GM23338 (cell line): ENCODE results near the gene CMC2. TPM values are rescaled to one million over a fixed set of nuclear protein-coding genes. Genes with fewer than 3 reads are reported as not detected.

Source experiments
- ATAC-seq: fragments of 200-7000 bp; cut with Tn5 transposase; 3 replicates; pipeline ENCODE4 v1.9.1; 2020
- DNase-seq: peaks from one replicate; pipeline ENCODE4 v3.0.0-alpha.2; 2015; ENCODE audit warnings: low spot score
- H2AFZ ChIP-seq: fragments of 200-600 bp; sonication (generic); 2 replicates; pipeline ENCODE4 v1.8.0; 2016; ENCODE audit warnings: antibody characterized with exemption, mild to moderate bottlenecking, moderate library complexity
- H3F3A ChIP-seq: fragments of 200-600 bp; sonication (generic); replicated peaks from 2 replicates; pipeline ENCODE4 v1.8.0; 2017; ENCODE audit warnings: antibody characterized with exemption, mixed run types, low read depth
- H3K27ac ChIP-seq: fragments of 200-600 bp; sonication (generic); 2 replicates; pipeline ENCODE4 v1.6.1; 2016; ENCODE audit warnings: low read depth
- H3K27me3 ChIP-seq: fragments of 200-600 bp; sonication (generic); 2 replicates; pipeline ENCODE4 v1.8.0; 2016; ENCODE audit warnings: mild to moderate bottlenecking, mixed run types, moderate library complexity; ENCODE audit not compliant: insufficient read depth
- H3K36me3 ChIP-seq: fragments of 200-600 bp; sonication (generic); 2 replicates; pipeline ENCODE4 v1.8.0; 2016; ENCODE audit warnings: mild to moderate bottlenecking; ENCODE audit not compliant: insufficient read depth
- H3K4me1 ChIP-seq: fragments of 200-600 bp; sonication (generic); 2 replicates; pipeline ENCODE4 v1.8.0; 2016; ENCODE audit warnings: mild to moderate bottlenecking, moderate library complexity; ENCODE audit not compliant: insufficient read depth
- H3K4me2 ChIP-seq: fragments of 200-600 bp; sonication (generic); 2 replicates; pipeline ENCODE4 v1.7.1; 2017; ENCODE audit warnings: mixed run types
- H3K4me3 ChIP-seq: fragments of 200-600 bp; sonication (generic); 2 replicates; pipeline ENCODE4 v1.6.1; 2016; ENCODE audit warnings: mixed run types
- H3K79me2 ChIP-seq: fragments of 200-600 bp; sonication (generic); replicated peaks from 2 replicates; pipeline ENCODE4 v1.8.0; 2017; ENCODE audit warnings: mild to moderate bottlenecking; ENCODE audit not compliant: insufficient read depth
- H3K9me2 ChIP-seq: fragments of 200-600 bp; sonication (generic); 2 replicates; pipeline ENCODE4 v1.8.0; 2017; ENCODE audit not compliant: insufficient read depth
- H4K20me1 ChIP-seq: fragments of 200-600 bp; sonication (generic); replicated peaks from 2 replicates; pipeline ENCODE4 v1.8.0; 2017; ENCODE audit warnings: mild to moderate bottlenecking; ENCODE audit not compliant: insufficient read depth
- H3K27ac Mint-ChIP-seq: 2 replicates; pipeline ENCODE4 v1.8.0; 2020; ENCODE audit warnings: inconsistent platforms, mild to moderate bottlenecking, moderate library complexity, mixed read lengths
- H3K27me3 Mint-ChIP-seq: 3 replicates; pipeline ENCODE4 v1.8.0; 2022; ENCODE audit warnings: low read depth, mild to moderate bottlenecking, moderate library complexity, mixed read lengths, inconsistent platforms; ENCODE audit not compliant: insufficient read depth, poor library complexity
- H3K36me3 Mint-ChIP-seq: 3 replicates; pipeline ENCODE4 v1.8.0; 2021; ENCODE audit warnings: low read depth, mild to moderate bottlenecking, inconsistent platforms, moderate library complexity, mixed read lengths
- H3K4me1 Mint-ChIP-seq: 3 replicates; pipeline ENCODE4 v1.8.0; 2020; ENCODE audit warnings: mild to moderate bottlenecking, inconsistent platforms, mixed read lengths
- H3K4me3 Mint-ChIP-seq: 3 replicates; pipeline ENCODE4 v1.8.0; 2021; ENCODE audit warnings: moderate library complexity, mild to moderate bottlenecking, inconsistent platforms, mixed read lengths
- H3K9me3 Mint-ChIP-seq: 3 replicates; pipeline ENCODE4 v1.8.0; 2020; ENCODE audit warnings: moderate library complexity, mild to moderate bottlenecking, inconsistent platforms, mixed read lengths
- EZH2phosphoT487 ChIP-seq: fragments of 200-600 bp; sonication (generic); IDR thresholded peaks from one replicate; pipeline ENCODE4 v1.8.1; 2018; ENCODE audit warnings: antibody characterized with exemption; ENCODE audit not compliant: unreplicated experiment
- JUNB ChIP-seq: IDR thresholded peaks from one replicate; pipeline ENCODE4 v1.6.1; 2016; ENCODE audit warnings: antibody characterized with exemption; ENCODE audit not compliant: unreplicated experiment
- NANOG ChIP-seq: IDR thresholded peaks from 2 replicates; pipeline ENCODE4 v1.6.1; 2016; ENCODE audit warnings: antibody characterized with exemption, borderline replicate concordance
- STAT1 ChIP-seq: IDR thresholded peaks from one replicate; pipeline ENCODE4 v1.6.1; 2016; ENCODE audit warnings: antibody characterized with exemption; ENCODE audit not compliant: unreplicated experiment
- ZNF331 ChIP-seq: fragments of 250-450 bp; sonication (Bioruptor Pico); IDR thresholded peaks from 2 replicates; pipeline ENCODE4 v1.5.0; 2020; ENCODE audit warnings: low read depth, mild to moderate bottlenecking, moderate library complexity
- ZNF462 ChIP-seq: fragments of 250-450 bp; sonication (Bioruptor Pico); IDR thresholded peaks from 2 replicates; pipeline ENCODE4 v1.5.0; 2020; ENCODE audit warnings: mild to moderate bottlenecking, moderate library complexity
- polyA plus RNA-seq: library from polyadenylated mRNA; unstranded; fragments of >200 nt; fragmentation: Nextera tagmentation; extraction: Ambion mirVana; gene quantifications from 2 replicates; pipeline ENCODE4 v1.2.1, GENCODE V29; 2016
- total RNA-seq: library from RNA; depleted of rRNA; stranded (reverse); fragments of >200 nt; shearing (Covaris generic); gene quantifications from 2 replicates; pipeline ENCODE4 v1.2.3, GENCODE V29; 2014
- TF ChIP-seq, protein P1 (sequence below): IDR thresholded peaks from 2 replicates; pipeline ENCODE4 v1.6.1; 2016; ENCODE audit warnings: antibody characterized with exemption

Gene CMC2
- total and polyA plus RNA-seq, 2 experiments from 2014 or later = 35.7 to 211 TPM

DNA sequence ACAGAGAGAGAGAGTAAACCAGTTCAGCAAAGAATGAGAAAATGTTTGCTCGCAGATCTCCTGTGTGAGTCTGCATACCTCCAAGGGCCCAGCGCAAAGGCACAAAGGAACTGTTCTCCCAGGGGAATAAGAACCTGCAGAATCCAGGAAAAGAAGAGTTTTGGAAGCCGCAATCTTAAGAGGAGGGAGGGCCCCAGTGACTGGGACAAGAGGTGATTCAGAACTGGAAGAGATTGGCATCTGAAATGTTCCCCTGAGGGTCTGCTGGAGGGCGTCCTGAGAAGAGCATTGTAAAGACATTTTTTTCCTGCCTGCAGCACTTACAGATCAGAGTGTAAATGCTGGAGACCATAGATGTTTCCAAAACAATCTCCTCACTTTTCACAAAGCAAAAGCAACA, 35.0 kb upstream of the CMC2 start:
- H3K4me3 Mint-ChIP-seq = no peak overlapping the region
- Histone ChIP-seq H3K27me3 (no peaks in the 10 kb centered on the region), H3F3A (no peaks in the 10 kb centered on the region), H3K4me2 (no peak overlapping the region), H3K9me2 (0 out of 2 replicates have a peak, but pooled peaks cover 4% of the 10 kb centered on the region), H4K20me1 (peaks cover 24% of the 10 kb centered on the region), H3K36me3 (peaks cover 36% of the 10 kb centered on the region), H3K27ac (no peak overlapping the region), H3K79me2 (peaks cover 40% of the 10 kb centered on the region), H3K4me3 (no peak overlapping the region), H2AFZ (no peak overlapping the region), H3K4me1 (peaks cover 7% of the 10 kb centered on the region)
- H3K9me3 Mint-ChIP-seq = no peaks in the 10 kb centered on the region
- H3K27ac Mint-ChIP-seq = no peak overlapping the region
- peaks cover 3% of the 10 kb centered on the region for H3K27me3 Mint-ChIP-seq
- ATAC-seq (no peak), DNase-seq (no peak)
- TF ChIP-seq ZNF331 (CRISPR knock-in tag) (no peak), JUNB (no peak), EZH2phosphoT487 (no peak)
- TF ChIP-seq, protein P1, sequence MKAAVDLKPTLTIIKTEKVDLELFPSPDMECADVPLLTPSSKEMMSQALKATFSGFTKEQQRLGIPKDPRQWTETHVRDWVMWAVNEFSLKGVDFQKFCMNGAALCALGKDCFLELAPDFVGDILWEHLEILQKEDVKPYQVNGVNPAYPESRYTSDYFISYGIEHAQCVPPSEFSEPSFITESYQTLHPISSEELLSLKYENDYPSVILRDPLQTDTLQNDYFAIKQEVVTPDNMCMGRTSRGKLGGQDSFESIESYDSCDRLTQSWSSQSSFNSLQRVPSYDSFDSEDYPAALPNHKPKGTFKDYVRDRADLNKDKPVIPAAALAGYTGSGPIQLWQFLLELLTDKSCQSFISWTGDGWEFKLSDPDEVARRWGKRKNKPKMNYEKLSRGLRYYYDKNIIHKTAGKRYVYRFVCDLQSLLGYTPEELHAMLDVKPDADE = no peak
- peaks cover 9% of the 10 kb centered on the region for H3K4me1 Mint-ChIP-seq
- peaks cover 74% of the 10 kb centered on the region for H3K36me3 Mint-ChIP-seq

DNA sequence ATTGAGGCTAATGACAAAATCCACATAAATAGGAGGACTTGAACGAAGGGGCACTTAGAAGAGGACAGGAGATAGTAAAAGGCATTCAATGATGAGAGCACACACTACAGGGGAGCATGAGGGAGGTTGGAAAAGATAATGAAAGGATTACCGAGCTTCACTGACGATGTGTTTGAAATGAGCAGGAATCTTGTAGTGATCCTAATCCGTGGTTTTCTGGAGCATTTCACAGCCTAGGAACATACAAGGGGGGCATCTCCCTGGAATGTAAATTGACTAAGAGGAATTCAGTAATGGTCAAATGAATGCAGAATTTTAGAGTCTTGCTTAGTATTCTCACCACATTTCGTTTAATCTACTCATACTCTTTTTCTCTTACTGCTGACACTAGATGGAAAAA, 34.2 kb upstream of the CMC2 start:
- no peaks in the 10 kb centered on the region for H3F3A ChIP-seq
- H3K27ac Mint-ChIP-seq = no peak overlapping the region
- H3K4me3 Mint-ChIP-seq = no peak overlapping the region
- no peaks in the 10 kb centered on the region for H3K9me3 Mint-ChIP-seq
- H3K27ac ChIP-seq = no peak overlapping the region
- peaks cover 75% of the 10 kb centered on the region for H3K36me3 Mint-ChIP-seq
- H4K20me1 ChIP-seq = peaks cover 24% of the 10 kb centered on the region
- H3K27me3 Mint-ChIP-seq = peaks cover 3% of the 10 kb centered on the region
- no peak overlapping the region for H3K4me3 ChIP-seq
- H3K79me2 ChIP-seq = peaks cover 46% of the 10 kb centered on the region
- no peak for DNase-seq
- TF ChIP-seq JUNB (no peak), STAT1 (no peak)
- H3K36me3 ChIP-seq = peaks cover 36% of the 10 kb centered on the region
- H3K9me2 ChIP-seq = 0 out of 2 replicates have a peak, but pooled peaks cover 4% of the 10 kb centered on the region
- H3K4me1 Mint-ChIP-seq = peaks cover 11% of the 10 kb centered on the region
- no peaks in the 10 kb centered on the region for H3K27me3 ChIP-seq
- H3K4me1 ChIP-seq = peaks cover 9% of the 10 kb centered on the region
- ATAC-seq = no peak
- H3K4me2 ChIP-seq = no peak overlapping the region
- H2AFZ ChIP-seq = no peak overlapping the region

DNA sequence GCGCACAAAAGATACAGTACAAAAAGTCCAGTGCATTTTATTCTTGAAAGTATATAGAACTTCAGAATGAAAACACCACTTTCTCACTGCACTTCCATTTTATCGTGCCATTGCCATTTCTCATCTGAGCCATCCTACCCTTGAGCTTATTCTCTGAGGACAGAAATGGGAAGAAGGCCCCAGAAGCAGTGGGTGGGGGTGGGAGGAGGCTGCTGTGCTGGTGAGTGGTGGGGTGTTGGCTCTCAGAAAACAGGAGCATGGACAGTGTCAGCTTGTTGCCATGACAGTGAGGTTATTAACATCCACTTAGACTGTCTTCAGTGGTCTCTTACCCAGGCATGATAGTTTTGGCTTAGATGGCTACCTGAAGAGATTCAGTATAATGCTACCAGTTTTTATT, 33.4 kb upstream of the CMC2 start:
- no peak for ATAC-seq
- Histone ChIP-seq H3K9me2 (0 out of 2 replicates have a peak, but pooled peaks cover 4% of the 10 kb centered on the region), H3K4me3 (no peak overlapping the region), H3K27ac (no peak overlapping the region), H4K20me1 (peaks cover 24% of the 10 kb centered on the region), H3K4me2 (no peak overlapping the region), H3K4me1 (peaks cover 9% of the 10 kb centered on the region), H3F3A (no peaks in the 10 kb centered on the region), H3K79me2 (peaks cover 46% of the 10 kb centered on the region), H2AFZ (no peak overlapping the region), H3K36me3 (peaks cover 36% of the 10 kb centered on the region), H3K27me3 (no peaks in the 10 kb centered on the region)
- DNase-seq = no peak
- H3K4me3 Mint-ChIP-seq = no peak overlapping the region
- H3K27me3 Mint-ChIP-seq = peaks cover 3% of the 10 kb centered on the region
- peaks cover 3% of the 10 kb centered on the region; the same call in 2 of the 3 replicates for H3K9me3 Mint-ChIP-seq
- peaks cover 11% of the 10 kb centered on the region for H3K4me1 Mint-ChIP-seq
- TF ChIP-seq, protein P1 = no peak
- TF ChIP-seq ZNF462 (CRISPR knock-in tag) (no peak), NANOG (no peak)
- H3K27ac Mint-ChIP-seq = no peak overlapping the region
- peaks cover 73% of the 10 kb centered on the region for H3K36me3 Mint-ChIP-seq
